ENCODE measurements around the gene RNF8.

GRCh38 chr6:37315157-37315515 lies 38.6 kb upstream of the RNF8 start:
- TF ChIP-seq MAX (IDR thresholded peaks at IDR 0.05; ENCODE audit: insufficient read depth, insufficient read length) (no peak), CTCF (IDR thresholded peaks at IDR 0.05; ENCODE audit: extremely low read depth in 1 of 2, insufficient read depth in 1 of 2, low read depth in 1 of 2, low read length in 2 of 2) (no peak), JUN (IDR thresholded peaks at IDR 0.05; ENCODE audit: borderline replicate concordance, insufficient read depth, insufficient read length, low read depth) (no peak), POLR2AphosphoS5 (IDR thresholded peaks at IDR 0.05; ENCODE audit: insufficient read depth, low read depth, low read length) (no peak), POLR2A (IDR thresholded peaks at IDR 0.05; ENCODE audit: low read depth, low read length) (no peak), EZH2 (IDR thresholded peaks at IDR 0.05; ENCODE audit: borderline replicate concordance, low read depth, low read length, severe bottlenecking) (no peak)
